ENCODE data around the gene INVS. TPM values are rescaled to one million over a fixed set of nuclear protein-coding genes. Genes with fewer than 3 reads are reported as not detected.

The INVS gene
- total and polyA plus RNA-seq, 2 donors (not counting 1 experiment from before 2014, with no cell fraction given) = 13.9 to 37.0 TPM

DNA sequence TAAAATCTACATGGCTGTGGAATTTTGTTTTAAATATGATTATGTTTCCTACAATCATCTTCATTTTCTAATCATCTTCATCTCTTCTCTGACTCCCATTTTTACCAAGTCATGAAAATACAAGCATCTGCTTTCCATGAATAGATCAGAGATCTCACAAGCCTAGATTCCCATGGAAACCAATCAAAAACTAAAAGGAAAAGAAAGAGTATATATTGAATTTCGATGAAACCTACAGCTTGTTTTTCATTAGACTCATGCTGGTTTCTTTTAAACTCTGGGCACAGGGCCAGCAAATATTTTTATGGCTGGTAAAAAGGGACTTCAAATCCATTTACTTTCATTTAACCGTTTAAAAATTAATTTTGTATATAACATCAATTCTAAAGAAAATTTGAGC, 51.2 kb downstream of the INVS start:
- Mint-ChIP-seq H3K27me3 (no peaks in the 10 kb centered on the region), H3K27ac (no peak overlapping the region), H3K9me3 (ENCODE audit: insufficient read depth) (no peaks in the 10 kb centered on the region), H3K4me1 (no peaks in the 10 kb centered on the region), H3K4me3 (no peak overlapping the region)
- WGBS (ENCODE audit: insufficient coverage) = no CpG with 5 or more reads among the region's 2 CpGs
- Histone ChIP-seq H3K9ac (ENCODE audit: low read length) (no peak overlapping the region), H3K4me3 (ENCODE audit: control extremely low read depth in 1 of 5, extremely low read depth in 1 of 5, insufficient read depth in 1 of 5, low read depth in 2 of 5, low read length in 4 of 5) (no peak overlapping the region), H3K36me3 (replicated peaks in 1 of 2; ENCODE audit: control extremely low read depth in 1 of 2, control insufficient read depth in 1 of 2, extremely low read depth in 1 of 2, insufficient read depth in 2 of 2, low read length in 1 of 2) (no peaks in the 10 kb centered on the region), H4K20me1 (ENCODE audit: control insufficient read depth, insufficient read depth, low read length, poor library complexity, severe bottlenecking) (no peaks in the 10 kb centered on the region), H3K27ac (ENCODE audit: low read length in 2 of 2) (no peak overlapping the region), H3K9me3 (ENCODE audit: control extremely low read depth in 1 of 3, control insufficient read depth in 2 of 3, insufficient read depth in 1 of 3, low read length in 2 of 3) (no peaks in the 10 kb centered on the region), H3K4me1 (ENCODE audit: control insufficient read depth in 2 of 2, insufficient read depth in 2 of 2, low read length in 2 of 2) (no peaks in the 10 kb centered on the region), H2AFZ (ENCODE audit: insufficient read depth, low read depth, low read length, poor library complexity, severe bottlenecking) (no peak overlapping the region), H3K4me2 (replicated peaks; ENCODE audit: low read depth, low read length, poor library complexity, severe bottlenecking) (no peak overlapping the region), H3K27me3 (replicated peaks in 1 of 4; ENCODE audit: control extremely low read depth in 1 of 4, control insufficient read depth in 3 of 4, insufficient read depth in 4 of 4, low read length in 3 of 4) (no peaks in the 10 kb centered on the region), H3K79me2 (ENCODE audit: control insufficient read depth, insufficient read depth, low read length) (no peaks in the 10 kb centered on the region)
- intact Hi-C loops (cut with micrococcal nuclease) = no loop called here
- CTCF ChIA-PET = no interaction called here
- POLR2A ChIA-PET = no interaction called here
- no peak for TF ChIP-seq EZH2 (IDR thresholded peaks at IDR 0.05; ENCODE audit: borderline replicate concordance, insufficient read depth, low read depth, low read length, poor library complexity, severe bottlenecking)
- TF ChIP-seq, protein P1, sequence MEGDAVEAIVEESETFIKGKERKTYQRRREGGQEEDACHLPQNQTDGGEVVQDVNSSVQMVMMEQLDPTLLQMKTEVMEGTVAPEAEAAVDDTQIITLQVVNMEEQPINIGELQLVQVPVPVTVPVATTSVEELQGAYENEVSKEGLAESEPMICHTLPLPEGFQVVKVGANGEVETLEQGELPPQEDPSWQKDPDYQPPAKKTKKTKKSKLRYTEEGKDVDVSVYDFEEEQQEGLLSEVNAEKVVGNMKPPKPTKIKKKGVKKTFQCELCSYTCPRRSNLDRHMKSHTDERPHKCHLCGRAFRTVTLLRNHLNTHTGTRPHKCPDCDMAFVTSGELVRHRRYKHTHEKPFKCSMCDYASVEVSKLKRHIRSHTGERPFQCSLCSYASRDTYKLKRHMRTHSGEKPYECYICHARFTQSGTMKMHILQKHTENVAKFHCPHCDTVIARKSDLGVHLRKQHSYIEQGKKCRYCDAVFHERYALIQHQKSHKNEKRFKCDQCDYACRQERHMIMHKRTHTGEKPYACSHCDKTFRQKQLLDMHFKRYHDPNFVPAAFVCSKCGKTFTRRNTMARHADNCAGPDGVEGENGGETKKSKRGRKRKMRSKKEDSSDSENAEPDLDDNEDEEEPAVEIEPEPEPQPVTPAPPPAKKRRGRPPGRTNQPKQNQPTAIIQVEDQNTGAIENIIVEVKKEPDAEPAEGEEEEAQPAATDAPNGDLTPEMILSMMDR (IDR thresholded peaks at IDR 0.05) = no peak
- ATAC-seq (ENCODE audit: low read depth) (no peak), DNase-seq (no peak)

DNA sequence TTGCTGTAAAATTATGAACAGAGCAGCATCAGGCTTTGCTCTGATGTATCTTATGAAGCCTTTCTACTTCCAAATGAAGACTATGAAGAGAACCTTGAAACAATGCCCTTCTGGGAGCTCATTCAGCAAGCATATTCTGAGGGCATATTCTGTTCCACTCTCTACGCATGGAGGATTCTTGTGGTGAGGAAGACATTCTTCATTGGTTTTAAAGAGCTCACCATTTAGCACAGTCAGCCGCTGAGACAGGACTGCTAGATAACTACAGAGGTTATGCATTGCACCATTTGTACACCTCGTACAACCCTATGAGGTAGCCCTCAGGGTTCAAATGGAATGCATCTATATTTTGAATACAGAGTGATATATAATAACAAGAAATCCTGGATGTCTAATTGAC, 61.0 kb downstream of the INVS start:
- Mint-ChIP-seq H3K27ac (no peak overlapping the region), H3K9me3 (ENCODE audit: insufficient read depth) (no peaks in the 10 kb centered on the region), H3K27me3 (no peaks in the 10 kb centered on the region), H3K4me1 (peaks cover 9% of the 10 kb centered on the region), H3K4me3 (no peak overlapping the region)
- intact Hi-C loops (cut with micrococcal nuclease) = no loop called here
- CTCF ChIA-PET = no interaction called here
- H3K79me2 ChIP-seq (ENCODE audit: control insufficient read depth, insufficient read depth, low read length) = no peaks in the 10 kb centered on the region
- no peaks in the 10 kb centered on the region for H4K20me1 ChIP-seq (ENCODE audit: control insufficient read depth, insufficient read depth, low read length, poor library complexity, severe bottlenecking)
- peaks cover 4 to 6% of the 10 kb centered on the region in 2 donors for H3K4me1 ChIP-seq (ENCODE audit: control insufficient read depth in 2 of 2, insufficient read depth in 2 of 2, low read length in 2 of 2)
- no peak for TF ChIP-seq EZH2 (IDR thresholded peaks at IDR 0.05; ENCODE audit: borderline replicate concordance, insufficient read depth, low read depth, low read length, poor library complexity, severe bottlenecking)
- TF ChIP-seq, protein P1 (IDR thresholded peaks at IDR 0.05) = no peak
- no peak overlapping the region for H2AFZ ChIP-seq (ENCODE audit: insufficient read depth, low read depth, low read length, poor library complexity, severe bottlenecking)
- no peaks in the 10 kb centered on the region for H3K9me3 ChIP-seq (ENCODE audit: control extremely low read depth in 1 of 3, control insufficient read depth in 2 of 3, insufficient read depth in 1 of 3, low read length in 2 of 3)
- H3K36me3 ChIP-seq (replicated peaks in 1 of 2; ENCODE audit: control extremely low read depth in 1 of 2, control insufficient read depth in 1 of 2, extremely low read depth in 1 of 2, insufficient read depth in 2 of 2, low read length in 1 of 2) = no peaks in the 10 kb centered on the region
- H3K9ac ChIP-seq (ENCODE audit: low read length) = no peak overlapping the region
- no peak overlapping the region for H3K4me3 ChIP-seq (ENCODE audit: control extremely low read depth in 1 of 5, extremely low read depth in 1 of 5, insufficient read depth in 1 of 5, low read depth in 2 of 5, low read length in 4 of 5)
- DNase-seq (peak; percentile 2), ATAC-seq (ENCODE audit: low read depth) (no peak)
- POLR2A ChIA-PET = no interaction called here
- no peak overlapping the region for H3K27ac ChIP-seq (ENCODE audit: low read length in 2 of 2)
- H3K4me2 ChIP-seq (replicated peaks; ENCODE audit: low read depth, low read length, poor library complexity, severe bottlenecking) = no peak overlapping the region
- no CpG with 5 or more reads among the region's 3 CpGs for WGBS (ENCODE audit: insufficient coverage)
- H3K27me3 ChIP-seq (replicated peaks in 1 of 4; ENCODE audit: control extremely low read depth in 1 of 4, control insufficient read depth in 3 of 4, insufficient read depth in 4 of 4, low read length in 3 of 4) = no peaks in the 10 kb centered on the region
